Measurements from ENCODE around the gene MPL.
"Not testable (repeated sequence)": the region's sequence is repeated elsewhere in the genome, so short reads cannot be mapped to it uniquely, and the experiment has no call there.

Gene MPL

DNA sequence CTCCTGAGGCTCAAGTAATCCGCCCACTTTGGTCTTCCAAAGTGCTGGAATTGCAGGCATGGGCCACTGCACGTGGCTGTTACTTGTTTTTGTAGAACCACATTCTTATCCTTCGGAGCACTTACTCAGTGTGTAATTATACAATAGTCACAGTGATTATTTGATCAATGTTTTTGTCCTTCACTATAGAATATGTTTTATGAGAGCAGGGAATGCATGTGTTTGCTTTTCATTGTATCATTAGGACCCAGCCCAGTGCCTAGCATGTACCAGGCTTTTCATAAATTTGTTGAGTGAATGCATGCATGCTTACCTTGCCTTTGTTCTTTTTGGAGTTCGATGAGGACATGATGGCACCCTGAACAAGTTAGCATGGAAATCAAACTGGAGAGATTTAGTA is 57.9 kb downstream of the MPL start:
- no peak for ATAC-seq
- TF ChIP-seq TCF4 (CRISPR knock-in tag; IDR thresholded peaks at IDR 0.05; ENCODE audit: borderline replicate concordance): no peak
- TF ChIP-seq ESRRG (CRISPR knock-in tag; IDR thresholded peaks at IDR 0.05): no peak
- no peak for TF ChIP-seq PPARA (CRISPR knock-in tag; IDR thresholded peaks at IDR 0.05; ENCODE audit: borderline replicate concordance)
- TF ChIP-seq BACH2 (CRISPR knock-in tag; IDR thresholded peaks at IDR 0.05; ENCODE audit: borderline replicate concordance): no peak

DNA sequence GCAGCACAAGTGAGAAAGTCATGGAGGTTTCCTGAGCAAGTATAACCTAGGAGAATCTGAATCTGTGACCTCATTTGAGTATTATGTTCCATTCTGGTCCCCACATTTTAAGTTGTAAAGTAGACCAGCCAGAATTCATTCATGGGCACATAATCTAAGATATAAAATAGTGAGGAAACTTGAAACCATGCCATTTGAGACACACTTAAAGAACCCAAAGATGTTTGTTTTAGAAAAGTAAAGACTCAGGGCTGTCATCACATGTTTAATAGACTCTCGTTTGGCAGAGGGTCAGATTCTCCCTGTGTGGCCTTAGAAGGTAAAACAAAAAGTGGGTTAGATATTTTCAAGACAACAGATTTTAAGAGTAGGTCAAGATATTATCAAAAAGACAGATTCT is 58.4 kb downstream of the MPL start:
- no peak for TF ChIP-seq PPARA (CRISPR knock-in tag; IDR thresholded peaks at IDR 0.05; ENCODE audit: borderline replicate concordance)
- TF ChIP-seq RARB (CRISPR knock-in tag; IDR thresholded peaks at IDR 0.05): no peak
- TF ChIP-seq ZNF8 (CRISPR knock-in tag; IDR thresholded peaks at IDR 0.05): no peak
- no peak for TF ChIP-seq BACH2 (CRISPR knock-in tag; IDR thresholded peaks at IDR 0.05; ENCODE audit: borderline replicate concordance)
- TF ChIP-seq, protein P1, sequence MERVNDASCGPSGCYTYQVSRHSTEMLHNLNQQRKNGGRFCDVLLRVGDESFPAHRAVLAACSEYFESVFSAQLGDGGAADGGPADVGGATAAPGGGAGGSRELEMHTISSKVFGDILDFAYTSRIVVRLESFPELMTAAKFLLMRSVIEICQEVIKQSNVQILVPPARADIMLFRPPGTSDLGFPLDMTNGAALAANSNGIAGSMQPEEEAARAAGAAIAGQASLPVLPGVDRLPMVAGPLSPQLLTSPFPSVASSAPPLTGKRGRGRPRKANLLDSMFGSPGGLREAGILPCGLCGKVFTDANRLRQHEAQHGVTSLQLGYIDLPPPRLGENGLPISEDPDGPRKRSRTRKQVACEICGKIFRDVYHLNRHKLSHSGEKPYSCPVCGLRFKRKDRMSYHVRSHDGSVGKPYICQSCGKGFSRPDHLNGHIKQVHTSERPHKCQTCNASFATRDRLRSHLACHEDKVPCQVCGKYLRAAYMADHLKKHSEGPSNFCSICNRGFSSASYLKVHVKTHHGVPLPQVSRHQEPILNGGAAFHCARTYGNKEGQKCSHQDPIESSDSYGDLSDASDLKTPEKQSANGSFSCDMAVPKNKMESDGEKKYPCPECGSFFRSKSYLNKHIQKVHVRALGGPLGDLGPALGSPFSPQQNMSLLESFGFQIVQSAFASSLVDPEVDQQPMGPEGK (CRISPR knock-in tag; IDR thresholded peaks at IDR 0.05; ENCODE audit: borderline replicate concordance): no peak
- no peak for TF ChIP-seq ARNTL (CRISPR knock-in tag; IDR thresholded peaks at IDR 0.05; ENCODE audit: borderline replicate concordance, low read depth)
- TF ChIP-seq ZC3H10 (CRISPR knock-in tag; IDR thresholded peaks at IDR 0.05): no peak
- TF ChIP-seq ESRRG (CRISPR knock-in tag; IDR thresholded peaks at IDR 0.05): no peak
- TF ChIP-seq GLIS3 (CRISPR knock-in tag; IDR thresholded peaks at IDR 0.05): no peak
- TF ChIP-seq OSR1 (CRISPR knock-in tag; IDR thresholded peaks at IDR 0.05): no peak
- TF ChIP-seq ZFP30 (CRISPR knock-in tag; IDR thresholded peaks at IDR 0.05): no peak
- ATAC-seq: no peak

DNA sequence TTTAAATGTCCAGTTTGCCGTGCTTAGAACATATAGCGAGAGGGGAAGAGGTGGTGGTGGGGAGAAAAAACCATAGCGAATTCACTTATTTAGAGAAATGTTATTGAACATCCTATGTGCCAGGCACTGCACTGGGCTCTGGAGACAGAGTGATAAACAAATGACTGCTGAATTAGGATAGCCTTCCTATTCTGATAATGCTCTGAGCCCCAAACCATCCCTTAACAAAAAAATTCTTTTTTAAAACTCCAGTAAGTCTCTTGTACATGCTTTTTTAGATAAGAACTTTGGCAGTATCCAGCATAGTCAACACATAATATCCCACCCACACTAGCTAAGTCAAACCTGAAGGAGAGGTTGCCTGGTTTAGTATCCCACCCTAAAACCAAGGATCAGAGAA is 60.6 kb downstream of the MPL start:
- ATAC-seq: no peak
- TF ChIP-seq TOX (CRISPR knock-in tag; IDR thresholded peaks at IDR 0.05; ENCODE audit: borderline replicate concordance) (no peak), ZNF8 (CRISPR knock-in tag; IDR thresholded peaks at IDR 0.05) (no peak), ZFP30 (CRISPR knock-in tag; IDR thresholded peaks at IDR 0.05) (no peak), BACH2 (CRISPR knock-in tag; IDR thresholded peaks at IDR 0.05; ENCODE audit: borderline replicate concordance) (no peak), GLIS3 (CRISPR knock-in tag; IDR thresholded peaks at IDR 0.05) (no peak), CSDC2 (CRISPR knock-in tag; IDR thresholded peaks at IDR 0.05) (no peak), SNAI2 (CRISPR knock-in tag; IDR thresholded peaks at IDR 0.05) (no peak), ARNTL (CRISPR knock-in tag; IDR thresholded peaks at IDR 0.05; ENCODE audit: borderline replicate concordance, low read depth) (no peak), ZNF565 (CRISPR knock-in tag; conservative IDR thresholded peaks at IDR 0.05; ENCODE audit: low read depth) (no peak), ZNF70 (CRISPR knock-in tag; IDR thresholded peaks at IDR 0.05) (no peak), OSR1 (CRISPR knock-in tag; IDR thresholded peaks at IDR 0.05) (no peak), RARB (CRISPR knock-in tag; IDR thresholded peaks at IDR 0.05) (no peak), ZFP3 (CRISPR knock-in tag; IDR thresholded peaks at IDR 0.05) (no peak), ZC3H10 (CRISPR knock-in tag; IDR thresholded peaks at IDR 0.05) (no peak), TCF4 (CRISPR knock-in tag; IDR thresholded peaks at IDR 0.05; ENCODE audit: borderline replicate concordance) (no peak), PPARA (CRISPR knock-in tag; IDR thresholded peaks at IDR 0.05; ENCODE audit: borderline replicate concordance) (no peak)
- TF ChIP-seq, protein P2, sequence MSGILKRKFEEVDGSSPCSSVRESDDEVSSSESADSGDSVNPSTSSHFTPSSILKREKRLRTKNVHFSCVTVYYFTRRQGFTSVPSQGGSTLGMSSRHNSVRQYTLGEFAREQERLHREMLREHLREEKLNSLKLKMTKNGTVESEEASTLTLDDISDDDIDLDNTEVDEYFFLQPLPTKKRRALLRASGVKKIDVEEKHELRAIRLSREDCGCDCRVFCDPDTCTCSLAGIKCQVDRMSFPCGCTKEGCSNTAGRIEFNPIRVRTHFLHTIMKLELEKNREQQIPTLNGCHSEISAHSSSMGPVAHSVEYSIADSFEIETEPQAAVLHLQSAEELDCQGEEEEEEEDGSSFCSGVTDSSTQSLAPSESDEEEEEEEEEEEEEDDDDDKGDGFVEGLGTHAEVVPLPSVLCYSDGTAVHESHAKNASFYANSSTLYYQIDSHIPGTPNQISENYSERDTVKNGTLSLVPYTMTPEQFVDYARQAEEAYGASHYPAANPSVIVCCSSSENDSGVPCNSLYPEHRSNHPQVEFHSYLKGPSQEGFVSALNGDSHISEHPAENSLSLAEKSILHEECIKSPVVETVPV (CRISPR knock-in tag; IDR thresholded peaks at IDR 0.05): no peak
- TF ChIP-seq, protein P3, sequence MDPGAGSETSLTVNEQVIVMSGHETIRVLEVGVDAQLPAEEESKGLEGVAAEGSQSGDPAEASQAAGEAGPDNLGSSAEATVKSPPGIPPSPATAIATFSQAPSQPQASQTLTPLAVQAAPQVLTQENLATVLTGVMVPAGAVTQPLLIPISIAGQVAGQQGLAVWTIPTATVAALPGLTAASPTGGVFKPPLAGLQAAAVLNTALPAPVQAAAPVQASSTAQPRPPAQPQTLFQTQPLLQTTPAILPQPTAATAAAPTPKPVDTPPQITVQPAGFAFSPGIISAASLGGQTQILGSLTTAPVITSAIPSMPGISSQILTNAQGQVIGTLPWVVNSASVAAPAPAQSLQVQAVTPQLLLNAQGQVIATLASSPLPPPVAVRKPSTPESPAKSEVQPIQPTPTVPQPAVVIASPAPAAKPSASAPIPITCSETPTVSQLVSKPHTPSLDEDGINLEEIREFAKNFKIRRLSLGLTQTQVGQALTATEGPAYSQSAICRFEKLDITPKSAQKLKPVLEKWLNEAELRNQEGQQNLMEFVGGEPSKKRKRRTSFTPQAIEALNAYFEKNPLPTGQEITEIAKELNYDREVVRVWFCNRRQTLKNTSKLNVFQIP (CRISPR knock-in tag; IDR thresholded peaks at IDR 0.05; ENCODE audit: borderline replicate concordance, low read depth): no peak
- TF ChIP-seq, protein P4, sequence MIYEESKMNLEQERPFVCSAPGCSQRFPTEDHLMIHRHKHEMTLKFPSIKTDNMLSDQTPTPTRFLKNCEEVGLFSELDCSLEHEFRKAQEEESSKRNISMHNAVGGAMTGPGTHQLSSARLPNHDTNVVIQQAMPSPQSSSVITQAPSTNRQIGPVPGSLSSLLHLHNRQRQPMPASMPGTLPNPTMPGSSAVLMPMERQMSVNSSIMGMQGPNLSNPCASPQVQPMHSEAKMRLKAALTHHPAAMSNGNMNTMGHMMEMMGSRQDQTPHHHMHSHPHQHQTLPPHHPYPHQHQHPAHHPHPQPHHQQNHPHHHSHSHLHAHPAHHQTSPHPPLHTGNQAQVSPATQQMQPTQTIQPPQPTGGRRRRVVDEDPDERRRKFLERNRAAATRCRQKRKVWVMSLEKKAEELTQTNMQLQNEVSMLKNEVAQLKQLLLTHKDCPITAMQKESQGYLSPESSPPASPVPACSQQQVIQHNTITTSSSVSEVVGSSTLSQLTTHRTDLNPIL (CRISPR knock-in tag; IDR thresholded peaks at IDR 0.05; ENCODE audit: low read depth): no peak
- TF ChIP-seq, protein P5, sequence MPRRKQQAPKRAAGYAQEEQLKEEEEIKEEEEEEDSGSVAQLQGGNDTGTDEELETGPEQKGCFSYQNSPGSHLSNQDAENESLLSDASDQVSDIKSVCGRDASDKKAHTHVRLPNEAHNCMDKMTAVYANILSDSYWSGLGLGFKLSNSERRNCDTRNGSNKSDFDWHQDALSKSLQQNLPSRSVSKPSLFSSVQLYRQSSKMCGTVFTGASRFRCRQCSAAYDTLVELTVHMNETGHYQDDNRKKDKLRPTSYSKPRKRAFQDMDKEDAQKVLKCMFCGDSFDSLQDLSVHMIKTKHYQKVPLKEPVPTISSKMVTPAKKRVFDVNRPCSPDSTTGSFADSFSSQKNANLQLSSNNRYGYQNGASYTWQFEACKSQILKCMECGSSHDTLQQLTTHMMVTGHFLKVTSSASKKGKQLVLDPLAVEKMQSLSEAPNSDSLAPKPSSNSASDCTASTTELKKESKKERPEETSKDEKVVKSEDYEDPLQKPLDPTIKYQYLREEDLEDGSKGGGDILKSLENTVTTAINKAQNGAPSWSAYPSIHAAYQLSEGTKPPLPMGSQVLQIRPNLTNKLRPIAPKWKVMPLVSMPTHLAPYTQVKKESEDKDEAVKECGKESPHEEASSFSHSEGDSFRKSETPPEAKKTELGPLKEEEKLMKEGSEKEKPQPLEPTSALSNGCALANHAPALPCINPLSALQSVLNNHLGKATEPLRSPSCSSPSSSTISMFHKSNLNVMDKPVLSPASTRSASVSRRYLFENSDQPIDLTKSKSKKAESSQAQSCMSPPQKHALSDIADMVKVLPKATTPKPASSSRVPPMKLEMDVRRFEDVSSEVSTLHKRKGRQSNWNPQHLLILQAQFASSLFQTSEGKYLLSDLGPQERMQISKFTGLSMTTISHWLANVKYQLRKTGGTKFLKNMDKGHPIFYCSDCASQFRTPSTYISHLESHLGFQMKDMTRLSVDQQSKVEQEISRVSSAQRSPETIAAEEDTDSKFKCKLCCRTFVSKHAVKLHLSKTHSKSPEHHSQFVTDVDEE (CRISPR knock-in tag; IDR thresholded peaks at IDR 0.05): no peak

DNA sequence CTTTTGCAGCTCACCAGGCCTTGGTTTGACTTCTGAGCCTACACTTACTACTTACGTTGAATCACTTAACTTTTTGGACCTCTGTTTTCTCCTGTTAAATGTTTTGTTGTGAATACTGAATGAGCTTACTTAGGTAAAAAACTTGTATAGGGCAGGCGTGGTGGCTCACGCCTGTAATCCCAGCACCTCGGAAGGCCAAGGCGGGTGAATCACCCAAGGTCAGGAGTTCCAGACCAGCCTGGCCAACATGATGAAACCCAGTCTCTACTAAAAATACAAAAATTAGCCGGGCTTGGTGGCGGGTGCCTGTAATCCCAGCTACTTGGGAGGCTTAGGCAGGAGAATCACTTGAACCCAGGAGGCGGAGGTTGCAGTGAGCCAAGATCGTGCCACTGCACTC is 62.8 kb downstream of the MPL start:
- not testable (repeated sequence) for ATAC-seq

Measured in SK-N-SH treated with all-trans-retinoic acid at 6 μM for 48 hours (cell line).